Right lobe of liver (tissue), 4 donors: ENCODE measurements around the gene CTNND2.

Experiments
- CTCF ChIP-seq, 4 donors: fragments of 200-600 bp in 3 of 4; fragments of 450-650 bp in 1 of 4; IDR thresholded peaks; one replicate each; pipeline versions ENCODE4 v1.5.1 to v1.8.0; 2016 to 2022; ENCODE audit warnings: antibody characterized with exemption in 4 of 4, mild to moderate bottlenecking in 2 of 4
- POLR2A ChIP-seq: fragments of 450-650 bp; IDR thresholded peaks from one replicate; pipeline ENCODE4 v1.6.1; 2017; ENCODE audit warnings: antibody characterized with exemption, mild to moderate bottlenecking
- donor health status: DM: no; HTN: no; CAD: no.
- donor health status: DM: no; HTN: no; CAD: no.
- donor health status: DM: no; HTN: yes; CAD: no.

GRCh38 chr5:11397549-11397948, 506.7 kb downstream of the CTNND2 start:
- TF ChIP-seq CTCF (IDR thresholded peaks at IDR 0.05) (no peak), POLR2A (no peak)
